ENCODE data around the gene ULK3. TPM values are rescaled to one million over a fixed set of nuclear protein-coding genes. Genes with fewer than 3 reads are reported as not detected.

The ULK3 gene
- total and polyA plus RNA-seq, 12 donors: 21.3 to 56.3 (median 24.7) TPM

GRCh38 chr15:74812533-74812932 lies 30.4 kb downstream of the ULK3 start, which contains the start of gene LMAN1L:
TSS of gene LMAN1L (plus strand) at chr15:74812835. CDS start at chr15:74812855, 20 bp downstream.
- Histone ChIP-seq H3K36me3 (no peaks in the 10 kb centered on the region), H3K9me3 (no peaks in the 10 kb centered on the region), H3K27ac (peak within 1 kb of the TSS in 2 of 10 donors; percentile 9 to 22), H3K4me1 (peaks cover 0 to 28% (median 14%) of the 10 kb centered on the region in 9 donors), H3K4me3 (peak within 1 kb of the TSS in 1 of 10 donors; percentile 10), H3K27me3 (no peaks in the 10 kb centered on the region)
- no peak for TF ChIP-seq CTCF (IDR thresholded peaks at IDR 0.05)
- DNase-seq (peak in 1 of 2 donors; percentile 61), ATAC-seq (peak in 6 of 8 donors; percentile 35 to 66 (median 48))
- intact Hi-C loops (cut with DNase I): no loop called here
- WGBS, 2 donors: 53 to 60% methylated on average over 11 to 12 of the region's 12 CpGs

GRCh38 chr15:74809956-74810355 lies 33.0 kb downstream of the ULK3 start:
- H3K27me3 ChIP-seq: no peaks in the 10 kb centered on the region
- intact Hi-C loops (cut with DNase I): loop anchor here in 2 of 10 donors (5.0 kb wide), 1 partner anchor 38 kb away; no protein-coding TSS in a partner anchor
- H3K4me1 ChIP-seq: peaks cover 0 to 13% (median 4%) of the 10 kb centered on the region in 9 donors
- no peaks in the 10 kb centered on the region for H3K9me3 ChIP-seq
- DNase-seq (no peak), ATAC-seq (no peak)
- H3K36me3 ChIP-seq: peaks cover 0 to 1% (median 0%) of the 10 kb centered on the region in 9 donors
- no peak overlapping the region for H3K27ac ChIP-seq
- WGBS, 2 donors: 92 to 96% methylated on average over 3 of the region's 3 CpGs
- H3K4me3 ChIP-seq: no peak overlapping the region
- TF ChIP-seq CTCF (IDR thresholded peaks at IDR 0.05): no peak

GRCh38 chr15:74809242-74809641 lies 33.7 kb downstream of the ULK3 start:
- no peak for ATAC-seq
- DNase-seq: no peak
- peaks cover 0 to 8% (median 0%) of the 10 kb centered on the region in 9 donors for H3K4me1 ChIP-seq
- intact Hi-C loops (cut with DNase I): loop anchor here in 2 of 10 donors (5.0 kb wide), 1 partner anchor 37 kb away; no protein-coding TSS in a partner anchor
- H3K36me3 ChIP-seq: peaks cover 0 to 8% (median under 1%) of the 10 kb centered on the region in 9 donors
- H3K4me3 ChIP-seq: no peak overlapping the region
- H3K9me3 ChIP-seq: no peaks in the 10 kb centered on the region
- H3K27me3 ChIP-seq: no peaks in the 10 kb centered on the region
- no peak overlapping the region for H3K27ac ChIP-seq
- no peak for TF ChIP-seq CTCF (IDR thresholded peaks at IDR 0.05)
- WGBS, 2 donors: 77 to 78% methylated on average over 5 of the region's 5 CpGs

GRCh38 chr15:74808840-74809229 lies 34.1 kb downstream of the ULK3 start:
- peaks cover 0 to 8% (median 0%) of the 10 kb centered on the region in 9 donors for H3K4me1 ChIP-seq
- H3K27ac ChIP-seq: no peak overlapping the region
- 61 to 70% methylated on average over 4 of the region's 4 CpGs for WGBS, 2 donors
- intact Hi-C loops (cut with DNase I): loop anchor here in 2 of 10 donors (5.0 kb wide), 1 partner anchor 37 kb away; no protein-coding TSS in a partner anchor
- H3K36me3 ChIP-seq: peaks cover 0 to 12% (median 5%) of the 10 kb centered on the region in 9 donors
- ATAC-seq (no peak), DNase-seq (no peak)
- H3K4me3 ChIP-seq: no peak overlapping the region
- TF ChIP-seq CTCF (IDR thresholded peaks at IDR 0.05): no peak
- H3K9me3 ChIP-seq: no peaks in the 10 kb centered on the region
- no peaks in the 10 kb centered on the region for H3K27me3 ChIP-seq

Data from heart right ventricle (tissue), 16 donors.